Thoracic aorta (tissue), 2 donors: Measurements from ENCODE around the gene PLCL2. TPM values are rescaled to one million over a fixed set of nuclear protein-coding genes. Genes with fewer than 3 reads are reported as not detected.
A peak's percentile ranks its signal among the peaks of the same experiment; 100 is the strongest.

Experiments
- ATAC-seq: fragments of 150-250 bp; one replicate; pipeline ENCODE4 v1.8.0; 2017; ENCODE audit warnings: low read depth; ENCODE audit not compliant: insufficient number of reproducible peaks, low FRiP score
- DNase-seq: peaks from one replicate; pipeline ENCODE4 v3.0.0-alpha.2; 2020; ENCODE audit warnings: low spot score
- H3K27ac ChIP-seq, 2 donors: fragments of 200-600 bp; sonication (generic); 1 replicate in 1 of 2; 2 replicates in 1 of 2; pipeline ENCODE4 v1.5.1; 2016; ENCODE audit warnings: mild to moderate bottlenecking in 2 of 2, moderate library complexity in 2 of 2
- H3K27me3 ChIP-seq: fragments of 200-600 bp; sonication (generic); replicated peaks from 2 replicates; pipeline ENCODE4 v1.6.0; 2016; ENCODE audit warnings: mild to moderate bottlenecking; ENCODE audit not compliant: insufficient read depth
- H3K36me3 ChIP-seq: fragments of 200-600 bp; sonication (generic); one replicate; pipeline ENCODE4 v1.5.1; 2016
- H3K4me1 ChIP-seq, 2 donors: fragments of 200-600 bp; sonication (generic); 1 replicate in 1 of 2; 2 replicates in 1 of 2; pipeline versions ENCODE4 v1.5.1 to v1.6.0; 2016; ENCODE audit warnings: low read depth in 2 of 2, mild to moderate bottlenecking in 1 of 2; ENCODE audit not compliant: control insufficient read depth in 1 of 2
- H3K4me3 ChIP-seq: fragments of 200-600 bp; sonication (generic); 2 replicates; pipeline ENCODE4 v1.5.1; 2016; ENCODE audit warnings: mild to moderate bottlenecking
- H3K9me3 ChIP-seq: fragments of 200-600 bp; sonication (generic); 2 replicates; pipeline ENCODE4 v1.5.1; 2016
- CTCF ChIP-seq: fragments of 200-600 bp; sonication (generic); IDR thresholded peaks from one replicate; pipeline ENCODE4 v1.5.1; 2019; ENCODE audit warnings: antibody characterized with exemption
- total RNA-seq, 2 donors: library from RNA; depleted of rRNA; stranded (reverse); fragments of >200 nt; gene quantifications; one replicate each; pipeline versions ENCODE4 v1.1.0 to v1.2.3, GENCODE V29; 2016

Gene PLCL2
- total RNA-seq, 2 donors from 2014 or later = 6.9 to 17.1 TPM

GRCh38 chr3:17088017-17088416 lies 203.3 kb downstream of the PLCL2 start:
- DNase-seq = no peak
- ATAC-seq = no peak
- no peaks in the 10 kb centered on the region for H3K36me3 ChIP-seq
- H3K9me3 ChIP-seq = no peaks in the 10 kb centered on the region
- no peaks in the 10 kb centered on the region for H3K27me3 ChIP-seq
- H3K4me1 ChIP-seq = peaks cover 28 to 35% of the 10 kb centered on the region in 2 donors
- no peak for TF ChIP-seq CTCF
- H3K4me3 ChIP-seq = no peak overlapping the region
- H3K27ac ChIP-seq = peak overlapping the region; percentile 79 to 93

GRCh38 chr3:17088602-17089313 lies 204.0 kb downstream of the PLCL2 start:
- H3K27ac ChIP-seq = peak overlapping the region; percentile 79 to 93
- no peaks in the 10 kb centered on the region for H3K36me3 ChIP-seq
- H3K4me1 ChIP-seq = peaks cover 28 to 35% of the 10 kb centered on the region in 2 donors
- H3K4me3 ChIP-seq = no peak overlapping the region
- DNase-seq = no peak
- peak; percentile 34 for ATAC-seq
- H3K9me3 ChIP-seq = no peaks in the 10 kb centered on the region
- TF ChIP-seq CTCF = no peak
- no peaks in the 10 kb centered on the region for H3K27me3 ChIP-seq

GRCh38 chr3:17089314-17089700 lies 204.6 kb downstream of the PLCL2 start:
- Histone ChIP-seq H3K36me3 (no peaks in the 10 kb centered on the region), H3K27ac (peak overlapping the region; percentile 79 to 93), H3K4me3 (peak overlapping the region; percentile 19), H3K9me3 (no peaks in the 10 kb centered on the region), H3K27me3 (no peaks in the 10 kb centered on the region), H3K4me1 (peaks cover 28 to 35% of the 10 kb centered on the region in 2 donors)
- peak; percentile 39 for ATAC-seq
- no peak for DNase-seq
- no peak for TF ChIP-seq CTCF

GRCh38 chr3:17090280-17090983 lies 205.7 kb downstream of the PLCL2 start:
- no peaks in the 10 kb centered on the region for H3K36me3 ChIP-seq
- peaks cover 28 to 35% of the 10 kb centered on the region in 2 donors for H3K4me1 ChIP-seq
- H3K4me3 ChIP-seq = no peak overlapping the region
- DNase-seq = no peak
- TF ChIP-seq CTCF = no peak
- no peaks in the 10 kb centered on the region for H3K27me3 ChIP-seq
- peak overlapping the region; percentile 79 to 93 for H3K27ac ChIP-seq
- ATAC-seq = no peak
- no peaks in the 10 kb centered on the region for H3K9me3 ChIP-seq

GRCh38 chr3:17091910-17092582 lies 207.3 kb downstream of the PLCL2 start:
- ATAC-seq (no peak), DNase-seq (no peak)
- no peaks in the 10 kb centered on the region for H3K36me3 ChIP-seq
- H3K9me3 ChIP-seq = no peaks in the 10 kb centered on the region
- no peaks in the 10 kb centered on the region for H3K27me3 ChIP-seq
- no peak overlapping the region for H3K27ac ChIP-seq
- H3K4me1 ChIP-seq = peaks cover 28 to 35% of the 10 kb centered on the region in 2 donors
- no peak overlapping the region for H3K4me3 ChIP-seq
- TF ChIP-seq CTCF = no peak
